Measurements from ENCODE around the gene EGFR. TPM values are rescaled to one million over a fixed set of nuclear protein-coding genes. Genes with fewer than 3 reads are reported as not detected.

EGFR gene
- total RNA-seq, 4 donors from 2014 or later = 224 to 292 (median 233) TPM

GRCh38 chr7:55235801-55236200, 217.0 kb downstream of the EGFR start:
- WGBS, 2 donors = 78 to 85% methylated on average over 6 of the region's 6 CpGs
- no peak overlapping the region for H3K4me3 ChIP-seq (ENCODE audit: low read depth, poor library complexity, severe bottlenecking)
- intact Hi-C loops (cut with DNase I; ENCODE audit: low total_unique reads) = no loop called here
- TF ChIP-seq CTCF (IDR thresholded peaks at IDR 0.05) (no peak), POLR2A (IDR thresholded peaks at IDR 0.05) (no peak)
- no peak for DNase-seq (ENCODE audit: low spot score in 2 of 2)

GRCh38 chr7:55236476-55236875, 217.7 kb downstream of the EGFR start:
- 75 to 81% methylated on average over 8 of the region's 8 CpGs for WGBS, 2 donors
- TF ChIP-seq POLR2A (IDR thresholded peaks at IDR 0.05) (no peak), CTCF (IDR thresholded peaks at IDR 0.05) (no peak)
- DNase-seq (ENCODE audit: low spot score in 2 of 2) = no peak
- intact Hi-C loops (cut with DNase I; ENCODE audit: low total_unique reads) = no loop called here
- H3K4me3 ChIP-seq (ENCODE audit: low read depth, poor library complexity, severe bottlenecking) = no peak overlapping the region

GRCh38 chr7:55237156-55237893, 218.5 kb downstream of the EGFR start:
- intact Hi-C loops (cut with DNase I; ENCODE audit: low total_unique reads) = no loop called here
- DNase-seq (ENCODE audit: low spot score in 2 of 2) = no peak
- WGBS, 2 donors = 81 to 84% methylated on average over 14 to 15 of the region's 15 CpGs
- no peak overlapping the region for H3K4me3 ChIP-seq (ENCODE audit: low read depth, poor library complexity, severe bottlenecking)
- TF ChIP-seq CTCF (IDR thresholded peaks at IDR 0.05) = no peak
- no peak for TF ChIP-seq POLR2A (IDR thresholded peaks at IDR 0.05)

GRCh38 chr7:55239406-55239805, 220.6 kb downstream of the EGFR start:
- no peak overlapping the region for H3K4me3 ChIP-seq (ENCODE audit: low read depth, poor library complexity, severe bottlenecking)
- intact Hi-C loops (cut with DNase I; ENCODE audit: low total_unique reads) = no loop called here
- 72 to 73% methylated on average over 3 of the region's 3 CpGs for WGBS, 2 donors
- DNase-seq (ENCODE audit: low spot score in 2 of 2) = no peak
- TF ChIP-seq POLR2A (IDR thresholded peaks at IDR 0.05) (no peak), CTCF (IDR thresholded peaks at IDR 0.05) (no peak)

GRCh38 chr7:55240418-55241142, 221.8 kb downstream of the EGFR start:
- no peak for TF ChIP-seq CTCF (IDR thresholded peaks at IDR 0.05)
- TF ChIP-seq POLR2A (IDR thresholded peaks at IDR 0.05) = no peak
- WGBS, 2 donors = 87 to 89% methylated on average over 16 of the region's 16 CpGs
- no peak overlapping the region for H3K4me3 ChIP-seq (ENCODE audit: low read depth, poor library complexity, severe bottlenecking)
- no peak for DNase-seq (ENCODE audit: low spot score in 2 of 2)
- intact Hi-C loops (cut with DNase I; ENCODE audit: low total_unique reads) = no loop called here

All from lower leg skin (tissue), 4 donors.